SK-N-MC (cell line): ENCODE measurements around the gene UBTD1.

Source experiments
- EZH2 ChIP-seq: fragments of 200-600 bp; sonication (generic); IDR thresholded peaks from one replicate; pipeline ENCODE4 v1.6.1; 2017; ENCODE audit warnings: antibody characterized with exemption
- POLR2AphosphoS5 ChIP-seq: IDR thresholded peaks from 2 replicates; pipeline ENCODE4 v1.6.1; 2012; ENCODE audit warnings: mild to moderate bottlenecking, low read depth, low read length, borderline replicate concordance

DNA sequence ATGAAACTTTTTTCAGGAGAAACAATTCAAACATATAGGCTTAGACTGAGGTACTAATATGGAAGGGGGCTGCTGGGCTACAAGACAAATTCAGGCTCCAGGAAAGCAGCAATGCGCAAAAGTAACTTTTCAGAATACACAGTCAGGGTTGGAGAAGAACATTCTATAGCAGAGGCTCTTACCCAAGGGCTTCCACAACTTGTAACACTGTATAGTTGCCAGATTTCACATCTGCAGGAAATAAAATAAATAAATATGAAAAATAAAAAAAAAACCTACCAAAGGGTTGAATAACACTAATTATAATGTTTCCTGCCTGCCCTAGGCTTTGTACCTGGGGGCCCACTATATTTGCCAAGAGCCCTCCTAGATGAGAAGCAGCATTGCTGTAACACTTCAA is 14.8 kb upstream of the UBTD1 start:
- no peak for TF ChIP-seq POLR2AphosphoS5
- no peak for TF ChIP-seq EZH2
